CD4-positive, CD25-positive, alpha-beta regulatory T cell (primary cell): Measurements from ENCODE around the gene NTRK2. TPM values are rescaled to one million over a fixed set of nuclear protein-coding genes. Genes with fewer than 3 reads are reported as not detected.

Experiments used
- ATAC-seq, 2 donors: fragments of 150-1000 bp; cut with Tn5 transposase; one replicate each; pipeline ENCODE4 v1.10.0; 2021; ENCODE audit warnings: low read depth in 2 of 2, moderate number of reproducible peaks in 2 of 2, moderate library complexity in 1 of 2
- DNase-seq, 3 donors: peaks; one replicate each; pipeline versions ENCODE4 v3.0.0 to v3.0.0-alpha.2; 2012 to 2022; ENCODE audit warnings: mixed read lengths in 1 of 3
- H3K27ac ChIP-seq: one replicate; pipeline ENCODE4 v1.7.0; 2013; ENCODE audit warnings: mild to moderate bottlenecking, low read length; ENCODE audit not compliant: insufficient read depth, poor library complexity, severe bottlenecking
- H3K27me3 ChIP-seq: one replicate; pipeline ENCODE4 v1.7.0; 2013; ENCODE audit warnings: low read length; ENCODE audit not compliant: control insufficient read depth, insufficient read depth
- H3K36me3 ChIP-seq: one replicate; pipeline ENCODE4 v1.7.0; 2013; ENCODE audit warnings: mild to moderate bottlenecking, low read length, moderate library complexity; ENCODE audit not compliant: control insufficient read depth, insufficient read depth
- H3K4me1 ChIP-seq: 2 replicates; pipeline ENCODE4 v1.7.0; 2013; ENCODE audit warnings: mild to moderate bottlenecking, low read length; ENCODE audit not compliant: insufficient read depth, control insufficient read depth, poor library complexity, severe bottlenecking
- H3K4me3 ChIP-seq: one replicate; pipeline ENCODE4 v1.7.0; 2013; ENCODE audit warnings: low read depth, mild to moderate bottlenecking, low read length, moderate library complexity
- H3K9me3 ChIP-seq, 2 experiments: 1 replicate in 1 of 2; 2 replicates in 1 of 2; pipeline ENCODE4 v1.7.0; 2013; ENCODE audit warnings: low read length in 2 of 2, mild to moderate bottlenecking in 1 of 2, moderate library complexity in 1 of 2; ENCODE audit not compliant: control insufficient read depth in 2 of 2
- H3K27ac Mint-ChIP-seq, 3 donors: one replicate each; pipeline ENCODE4 v1.8.0; 2020 to 2022; ENCODE audit warnings: mild to moderate bottlenecking in 3 of 3, mixed read lengths in 3 of 3, moderate library complexity in 2 of 3
- H3K27me3 Mint-ChIP-seq: one replicate; pipeline ENCODE4 v1.8.0; 2022; ENCODE audit warnings: mild to moderate bottlenecking, mixed read lengths
- H3K36me3 Mint-ChIP-seq: one replicate; pipeline ENCODE4 v1.8.0; 2020; ENCODE audit warnings: mixed read lengths
- H3K4me1 Mint-ChIP-seq, 4 donors: one replicate each; pipeline ENCODE4 v1.8.0; 2020 to 2022; ENCODE audit warnings: mixed read lengths in 4 of 4, mild to moderate bottlenecking in 1 of 4
- H3K4me3 Mint-ChIP-seq, 4 donors: one replicate each; pipeline ENCODE4 v1.8.0; 2020 to 2022; ENCODE audit warnings: mild to moderate bottlenecking in 4 of 4, mixed read lengths in 4 of 4, moderate library complexity in 3 of 4
- H3K9me3 Mint-ChIP-seq, 7 donors: one replicate each; pipeline ENCODE4 v1.8.0; 2020 to 2022; ENCODE audit warnings: mixed read lengths in 7 of 7, mild to moderate bottlenecking in 3 of 7, moderate library complexity in 2 of 7
- polyA plus RNA-seq, 4 donors: library from polyadenylated mRNA; unstranded; fragments of 300-500 nt; fragmentation: Illumina TruSeq; gene quantifications; one replicate each; pipeline ENCODE4 v1.2.3, GENCODE V29; 2021
- total RNA-seq: library from RNA; stranded (reverse); gene quantifications from one replicate; pipeline ENCODE4 v1.2.3, GENCODE V29; 2022

Gene NTRK2
- total and polyA plus RNA-seq, 5 donors from 2014 or later = 0.02 to 0.12 TPM; not detected in 3

DNA sequence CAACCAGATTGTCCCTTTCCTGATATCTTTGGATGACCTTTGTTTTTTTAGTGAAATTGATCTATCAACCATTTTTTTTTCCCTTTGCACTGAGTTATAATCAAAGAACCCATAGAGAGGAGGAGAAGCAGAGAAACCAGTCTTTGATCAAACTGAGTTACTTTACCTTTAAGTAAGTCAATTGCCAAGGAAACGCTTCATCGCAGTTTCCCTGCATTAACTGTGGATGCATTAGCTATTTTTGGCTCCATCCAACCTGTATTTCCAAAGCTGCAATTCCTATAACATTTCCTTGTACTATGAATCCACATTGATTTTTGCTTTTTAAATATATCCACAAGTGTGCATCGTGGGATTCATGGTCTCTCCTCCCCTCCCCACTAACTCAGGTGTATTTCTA lies 268.1 kb downstream of the NTRK2 start:
- H3K36me3 ChIP-seq = no peaks in the 10 kb centered on the region
- H3K27ac Mint-ChIP-seq = no peak overlapping the region
- H3K9me3 ChIP-seq = no peaks in the 10 kb centered on the region
- H3K27me3 Mint-ChIP-seq = peaks cover 6% of the 10 kb centered on the region
- peaks cover 0 to 4% (median 0%) of the 10 kb centered on the region in 7 donors for H3K9me3 Mint-ChIP-seq
- H3K4me1 Mint-ChIP-seq = no peaks in the 10 kb centered on the region
- DNase-seq (no peak), ATAC-seq (no peak)
- no peak overlapping the region for H3K4me3 Mint-ChIP-seq
- H3K36me3 Mint-ChIP-seq = no peaks in the 10 kb centered on the region
- H3K4me3 ChIP-seq = no peak overlapping the region
- H3K4me1 ChIP-seq = no peaks in the 10 kb centered on the region
- no peak overlapping the region for H3K27ac ChIP-seq
- H3K27me3 ChIP-seq = no peaks in the 10 kb centered on the region

DNA sequence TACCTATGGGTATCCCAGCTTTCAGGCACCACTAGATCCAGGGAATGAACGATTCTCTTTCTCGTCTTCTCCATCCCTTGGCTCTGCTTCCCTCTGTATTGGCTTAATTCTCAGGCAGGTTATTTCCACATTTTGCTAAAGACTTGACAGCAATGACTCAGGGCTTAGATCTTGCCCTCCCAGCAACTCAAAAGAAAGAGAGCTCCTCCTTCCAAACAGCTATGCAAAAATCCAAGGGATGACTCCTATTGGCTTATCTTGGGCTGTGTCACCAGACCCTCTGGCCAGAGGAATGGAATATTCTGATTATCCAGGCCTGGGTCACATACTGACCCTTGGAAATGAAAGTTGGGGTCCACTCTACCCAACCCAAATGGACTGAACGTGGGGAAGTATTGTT lies 270.2 kb downstream of the NTRK2 start:
- no peak overlapping the region for H3K27ac Mint-ChIP-seq
- Histone ChIP-seq H3K27me3 (no peaks in the 10 kb centered on the region), H3K4me3 (no peak overlapping the region), H3K36me3 (no peaks in the 10 kb centered on the region), H3K27ac (no peak overlapping the region), H3K9me3 (no peaks in the 10 kb centered on the region), H3K4me1 (no peaks in the 10 kb centered on the region)
- H3K27me3 Mint-ChIP-seq = peaks cover 13% of the 10 kb centered on the region
- no peak overlapping the region for H3K4me3 Mint-ChIP-seq
- no peaks in the 10 kb centered on the region for H3K36me3 Mint-ChIP-seq
- H3K4me1 Mint-ChIP-seq = no peaks in the 10 kb centered on the region
- ATAC-seq (no peak), DNase-seq (no peak)
- peaks cover 0 to 4% (median 0%) of the 10 kb centered on the region in 7 donors for H3K9me3 Mint-ChIP-seq

DNA sequence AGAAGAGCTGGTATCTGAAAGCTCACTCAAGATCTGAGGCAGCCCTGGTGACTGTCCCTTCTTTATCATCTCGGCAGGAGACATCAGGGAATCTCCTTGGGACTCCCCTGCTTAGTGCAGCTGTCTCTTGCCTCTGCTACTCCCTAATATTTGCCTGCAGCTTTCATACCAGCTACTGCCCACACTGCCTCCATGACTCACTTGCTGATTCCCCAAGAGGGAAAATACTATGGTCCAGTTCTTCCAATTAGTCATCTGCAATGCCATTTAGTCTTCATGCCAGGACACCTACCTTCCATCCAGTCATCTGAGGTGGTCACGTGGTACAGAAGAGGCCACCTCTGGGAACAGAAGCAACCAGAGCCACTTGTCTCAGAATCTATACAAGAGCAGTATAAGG lies 270.8 kb downstream of the NTRK2 start:
- no peaks in the 10 kb centered on the region for H3K36me3 ChIP-seq
- H3K27ac ChIP-seq = no peak overlapping the region
- Mint-ChIP-seq H3K4me1 (no peaks in the 10 kb centered on the region), H3K9me3 (peaks cover 0 to 4% (median 0%) of the 10 kb centered on the region in 7 donors), H3K4me3 (no peak overlapping the region), H3K27ac (peak overlapping the region in 1 of 3 donors; percentile 14), H3K36me3 (no peaks in the 10 kb centered on the region), H3K27me3 (peaks cover 13% of the 10 kb centered on the region)
- no peak overlapping the region for H3K4me3 ChIP-seq
- no peak for ATAC-seq
- DNase-seq = no peak
- no peaks in the 10 kb centered on the region for H3K27me3 ChIP-seq
- no peaks in the 10 kb centered on the region for H3K9me3 ChIP-seq
- no peaks in the 10 kb centered on the region for H3K4me1 ChIP-seq

DNA sequence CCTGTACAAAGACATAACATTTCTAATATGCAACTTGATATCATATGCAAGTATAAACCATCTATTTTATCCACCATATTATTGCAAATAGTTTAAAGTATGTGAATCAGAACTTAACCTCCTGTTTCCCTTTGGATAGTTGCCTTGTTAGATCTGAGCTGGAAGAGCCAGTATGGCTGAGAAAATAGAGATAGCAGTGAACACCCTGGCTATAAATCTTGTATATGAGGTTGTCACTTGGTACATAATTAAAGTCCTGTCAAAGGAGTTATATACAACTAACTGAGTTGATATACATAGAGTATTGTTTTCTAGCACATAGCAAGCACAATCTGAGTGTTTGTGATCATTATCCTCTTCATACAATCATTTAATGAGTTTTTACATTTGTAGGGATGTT lies 272.3 kb downstream of the NTRK2 start:
- H3K27me3 Mint-ChIP-seq = peaks cover 13% of the 10 kb centered on the region
- H3K4me1 ChIP-seq = no peaks in the 10 kb centered on the region
- H3K27me3 ChIP-seq = no peaks in the 10 kb centered on the region
- peaks cover 0 to 4% (median 0%) of the 10 kb centered on the region in 7 donors for H3K9me3 Mint-ChIP-seq
- H3K27ac ChIP-seq = no peak overlapping the region
- no peaks in the 10 kb centered on the region for H3K9me3 ChIP-seq
- no peak overlapping the region for H3K4me3 ChIP-seq
- H3K4me3 Mint-ChIP-seq = no peak overlapping the region
- no peak overlapping the region for H3K27ac Mint-ChIP-seq
- no peak for DNase-seq
- H3K4me1 Mint-ChIP-seq = no peaks in the 10 kb centered on the region
- no peaks in the 10 kb centered on the region for H3K36me3 ChIP-seq
- ATAC-seq = no peak
- H3K36me3 Mint-ChIP-seq = no peaks in the 10 kb centered on the region

DNA sequence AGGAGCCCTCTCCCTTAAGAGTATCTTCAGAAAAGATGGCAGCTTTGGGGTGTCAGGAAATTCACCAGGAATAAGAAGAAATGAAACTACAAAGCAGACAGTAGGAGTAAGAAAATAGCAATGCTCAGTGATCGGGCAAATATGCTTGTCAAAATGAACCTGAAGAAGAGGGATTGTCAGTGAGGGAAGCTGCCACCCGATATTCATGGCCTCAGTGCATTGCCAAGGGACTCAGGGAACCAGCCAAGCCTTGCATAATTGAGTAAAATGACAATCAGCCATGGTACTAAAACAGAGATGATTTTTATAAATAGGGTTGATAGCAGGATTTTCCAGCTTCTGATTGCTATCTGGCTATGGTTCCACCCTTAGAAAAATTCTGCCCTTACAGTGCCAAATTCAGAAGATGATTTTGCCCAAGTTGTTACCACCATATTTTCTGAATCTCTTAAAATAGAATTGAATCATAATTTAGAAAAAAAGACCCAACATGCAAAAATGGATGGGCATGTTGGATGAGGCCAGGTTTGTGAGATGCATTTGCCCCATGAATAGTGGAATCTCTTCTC lies 274.0 kb downstream of the NTRK2 start:
- Histone ChIP-seq H3K36me3 (no peaks in the 10 kb centered on the region), H3K4me1 (no peaks in the 10 kb centered on the region), H3K4me3 (no peak overlapping the region), H3K27ac (no peak overlapping the region), H3K9me3 (no peaks in the 10 kb centered on the region), H3K27me3 (no peaks in the 10 kb centered on the region)
- DNase-seq (no peak), ATAC-seq (no peak)
- Mint-ChIP-seq H3K4me3 (no peak overlapping the region), H3K27me3 (peaks cover 13% of the 10 kb centered on the region), H3K9me3 (peaks cover 0 to 4% (median 0%) of the 10 kb centered on the region in 7 donors), H3K27ac (no peak overlapping the region), H3K36me3 (no peaks in the 10 kb centered on the region), H3K4me1 (no peaks in the 10 kb centered on the region)

DNA sequence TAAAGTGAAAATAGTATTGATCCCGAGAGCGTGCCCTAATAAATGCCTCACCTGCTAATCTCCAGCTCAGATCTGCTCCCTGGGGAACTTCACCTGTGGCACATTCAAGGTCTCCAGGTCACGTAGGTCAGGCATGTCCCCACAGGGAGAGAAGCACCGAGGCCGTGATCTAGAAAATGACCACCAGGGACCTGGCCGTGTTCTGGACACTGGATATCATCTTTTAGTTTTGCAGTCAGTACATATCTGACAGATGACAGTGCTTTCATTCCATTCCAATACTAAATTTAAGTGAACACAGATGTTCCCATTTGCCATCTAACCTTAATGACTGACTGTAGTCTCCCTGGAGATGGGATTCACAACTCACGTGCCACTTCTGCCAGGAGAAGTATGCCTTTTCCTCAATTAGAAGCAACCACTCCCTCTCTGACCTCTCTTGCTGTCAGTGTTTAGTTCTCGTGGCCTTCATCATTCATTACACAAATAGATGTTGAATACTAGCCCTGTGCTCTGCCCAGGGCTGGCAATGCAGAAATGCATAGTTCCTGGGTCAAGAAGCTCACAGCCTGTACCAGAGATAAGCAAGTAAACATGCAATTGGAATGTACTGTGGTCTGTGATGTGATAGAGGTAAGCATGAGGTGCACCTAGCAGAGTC lies 276.5 kb downstream of the NTRK2 start:
- no peaks in the 10 kb centered on the region for H3K36me3 ChIP-seq
- no peaks in the 10 kb centered on the region for H3K9me3 ChIP-seq
- H3K4me1 ChIP-seq = no peaks in the 10 kb centered on the region
- no peak overlapping the region for H3K4me3 Mint-ChIP-seq
- H3K36me3 Mint-ChIP-seq = no peaks in the 10 kb centered on the region
- no peaks in the 10 kb centered on the region for H3K4me1 Mint-ChIP-seq
- H3K27me3 ChIP-seq = no peaks in the 10 kb centered on the region
- H3K4me3 ChIP-seq = no peak overlapping the region
- H3K27ac ChIP-seq = no peak overlapping the region
- DNase-seq = no peak
- peaks cover 6% of the 10 kb centered on the region for H3K27me3 Mint-ChIP-seq
- no peak for ATAC-seq
- no peak overlapping the region for H3K27ac Mint-ChIP-seq
- H3K9me3 Mint-ChIP-seq = peaks cover 0 to 3% (median 0%) of the 10 kb centered on the region in 7 donors

DNA sequence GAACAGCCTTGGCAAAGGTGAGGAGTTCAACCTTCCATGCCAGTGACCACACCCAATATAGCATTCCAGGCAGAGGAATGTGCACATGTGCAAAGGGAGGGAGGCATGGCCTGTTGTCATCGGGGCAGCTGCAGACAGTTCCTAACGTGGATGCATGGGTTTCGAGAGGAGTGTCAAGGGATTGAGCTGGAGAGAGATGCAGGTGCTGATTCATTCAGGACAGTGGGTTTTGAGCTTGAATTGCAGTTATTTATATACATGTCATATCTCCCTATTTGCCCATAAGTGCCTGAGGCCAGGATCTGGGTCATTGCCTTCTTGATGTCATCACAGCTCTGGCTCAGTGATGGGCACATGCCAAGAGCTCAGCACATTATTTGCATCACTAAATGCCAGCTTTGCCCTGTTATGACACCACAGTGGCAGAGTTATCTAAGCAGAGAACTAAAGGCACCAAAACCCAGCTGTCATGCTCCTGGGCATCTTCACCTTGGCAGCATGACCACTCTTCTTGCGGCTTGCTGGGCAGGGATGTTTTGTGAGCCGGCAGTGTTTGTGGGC lies 278.0 kb downstream of the NTRK2 start:
- Mint-ChIP-seq H3K27me3 (peaks cover 6% of the 10 kb centered on the region), H3K27ac (no peak overlapping the region)
- H3K4me3 ChIP-seq = no peak overlapping the region

DNA sequence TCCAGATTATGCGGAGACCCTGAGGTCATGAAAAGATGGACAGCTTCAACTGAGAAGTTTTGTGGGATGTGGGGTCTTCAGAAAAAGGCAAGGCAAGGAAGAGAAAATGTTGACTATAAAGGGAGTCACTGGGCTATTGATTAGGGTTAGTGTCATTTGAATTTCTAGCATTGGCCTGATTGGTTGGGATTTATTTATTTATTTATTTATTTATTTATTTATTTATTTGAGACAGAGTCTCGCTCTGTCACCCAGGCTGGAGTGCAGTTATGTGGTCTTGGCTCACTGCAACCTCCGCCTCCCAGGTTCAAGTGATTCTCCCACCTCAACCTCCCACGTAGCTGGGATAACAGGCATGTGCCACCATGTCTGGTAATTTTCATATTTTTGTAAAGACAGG lies 279.7 kb downstream of the NTRK2 start:
- no peak overlapping the region for H3K27ac Mint-ChIP-seq
- no peaks in the 10 kb centered on the region for H3K36me3 Mint-ChIP-seq
- no peaks in the 10 kb centered on the region for H3K27me3 ChIP-seq
- DNase-seq (no peak), ATAC-seq (no peak)
- no peak overlapping the region for H3K27ac ChIP-seq
- H3K9me3 ChIP-seq = no peaks in the 10 kb centered on the region
- no peaks in the 10 kb centered on the region for H3K27me3 Mint-ChIP-seq
- no peak overlapping the region for H3K4me3 ChIP-seq
- H3K36me3 ChIP-seq = no peaks in the 10 kb centered on the region
- H3K9me3 Mint-ChIP-seq = peaks cover 0 to 1% (median 0%) of the 10 kb centered on the region in 7 donors
- no peak overlapping the region for H3K4me3 Mint-ChIP-seq
- H3K4me1 Mint-ChIP-seq = no peaks in the 10 kb centered on the region
- H3K4me1 ChIP-seq = no peaks in the 10 kb centered on the region

More for the DNA sequence above, 278.0 kb downstream of the NTRK2 start:
- H3K27me3 ChIP-seq = no peaks in the 10 kb centered on the region
- H3K36me3 Mint-ChIP-seq = no peaks in the 10 kb centered on the region
- no peaks in the 10 kb centered on the region for H3K36me3 ChIP-seq
- no peaks in the 10 kb centered on the region for H3K4me1 ChIP-seq
- H3K4me3 Mint-ChIP-seq = no peak overlapping the region
- no peaks in the 10 kb centered on the region for H3K9me3 ChIP-seq
- DNase-seq = no peak
- H3K9me3 Mint-ChIP-seq = peaks cover 0 to 3% (median 0%) of the 10 kb centered on the region in 7 donors
- H3K4me1 Mint-ChIP-seq = no peaks in the 10 kb centered on the region
- H3K27ac ChIP-seq = no peak overlapping the region
- ATAC-seq = no peak
